GM19324 (cell line): ENCODE data around the gene BTBD9.

Experiments
- ATAC-seq: cut with Tn5 transposase; IDR thresholded peaks from one replicate; pipeline ENCODE4 v1.9.1; 2021; ENCODE audit warnings: mild to moderate bottlenecking, moderate library complexity; ENCODE audit not compliant: unreplicated experiment, low FRiP score

The BTBD9 gene

DNA sequence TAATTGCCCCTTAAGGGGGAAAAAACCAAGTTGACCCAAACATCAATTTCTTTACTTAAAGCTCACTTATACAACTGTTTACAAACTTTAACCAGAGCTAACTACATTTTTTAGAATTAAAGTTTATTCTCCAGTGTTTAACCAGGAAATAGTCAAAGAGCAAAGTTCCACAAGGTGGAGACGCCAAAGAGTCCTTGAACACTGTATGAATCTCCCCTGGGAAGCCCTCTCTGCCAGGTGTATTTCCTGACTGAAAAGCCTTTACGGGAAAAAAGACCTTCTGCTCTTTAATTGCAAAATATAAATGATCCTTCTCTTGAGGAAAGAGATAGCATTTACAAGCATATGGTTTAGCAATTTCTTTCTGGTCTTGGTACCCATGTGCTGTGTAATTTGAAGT is 36.2 kb downstream of the BTBD9 start:
- ATAC-seq = no peak

- ATAC-seq = no peak
Measured at GRCh38 chr6:38599966-38600550, 39.7 kb downstream of the BTBD9 start.

GRCh38 chr6:38599261-38599660 is 40.5 kb downstream of the BTBD9 start:
- ATAC-seq = no peak

DNA sequence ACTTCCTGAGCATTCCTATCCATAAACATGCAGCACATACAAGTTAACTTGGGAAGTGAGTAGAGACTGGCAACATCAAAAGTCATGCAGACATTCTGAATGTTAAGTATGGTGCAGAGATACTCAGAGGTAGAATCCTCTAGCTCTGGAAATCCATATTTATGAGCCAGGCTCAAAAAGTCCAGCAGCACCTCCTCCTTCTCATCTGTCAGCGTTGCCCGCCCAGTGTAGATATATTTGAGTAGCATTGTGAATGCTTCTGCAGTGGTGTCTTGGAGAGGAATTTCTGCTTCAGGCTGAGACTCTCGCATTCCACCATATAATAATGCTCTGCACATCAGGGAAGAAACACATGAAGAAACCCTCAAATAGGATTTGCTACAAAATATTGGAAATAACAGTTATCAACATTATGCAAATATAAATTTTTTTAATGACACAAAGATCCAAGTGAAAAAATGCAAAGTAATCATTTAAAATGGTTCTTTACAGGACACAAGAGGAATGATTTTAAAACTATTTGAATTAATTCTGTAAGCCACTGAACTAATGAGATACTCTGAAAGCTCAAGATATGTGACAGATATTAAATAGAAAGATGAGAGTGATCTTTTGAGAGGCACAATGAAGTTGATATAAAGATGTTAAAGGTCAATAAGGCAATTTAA is 45.6 kb downstream of the BTBD9 start:
- no peak for ATAC-seq

DNA sequence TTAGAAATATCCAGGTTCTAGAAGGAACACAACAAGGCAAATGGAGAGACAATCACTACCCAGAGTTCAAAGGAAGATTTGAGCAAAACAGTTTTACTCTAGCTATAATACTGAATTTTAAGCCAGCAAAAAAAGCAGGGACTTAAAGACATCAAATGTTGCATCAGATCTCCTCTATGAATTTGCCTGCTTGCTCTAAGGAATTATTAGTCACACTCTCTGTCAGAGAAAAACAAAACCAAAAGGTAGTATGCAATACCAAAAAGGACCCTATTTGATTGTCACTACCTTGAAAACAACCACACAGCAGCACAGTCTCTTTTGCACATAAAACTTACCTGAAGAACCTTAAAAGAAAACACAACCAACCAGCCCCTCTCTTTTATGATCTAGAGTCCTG is 46.3 kb downstream of the BTBD9 start:
- ATAC-seq = no peak

DNA sequence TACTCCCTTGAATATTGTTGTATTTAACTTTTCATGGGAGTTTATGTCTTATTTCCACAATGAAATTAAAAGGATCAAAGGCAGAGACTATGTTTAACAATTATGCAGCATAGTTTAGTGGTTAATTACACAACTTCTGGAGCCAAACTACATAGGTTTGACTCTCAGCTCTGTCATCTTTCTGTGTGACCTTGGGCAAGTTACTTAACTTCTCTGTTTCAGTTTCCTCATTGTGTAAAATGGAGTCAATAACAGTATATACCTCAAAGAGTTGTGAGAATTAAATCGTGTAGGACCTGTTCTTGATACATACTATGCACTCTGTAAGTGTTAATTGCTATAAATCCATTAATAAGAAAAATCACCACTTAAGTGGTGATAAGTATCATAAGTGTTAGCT is 48.3 kb downstream of the BTBD9 start:
- ATAC-seq = no peak

GRCh38 chr6:38589367-38589720 is 50.4 kb downstream of the BTBD9 start:
- no peak for ATAC-seq

DNA sequence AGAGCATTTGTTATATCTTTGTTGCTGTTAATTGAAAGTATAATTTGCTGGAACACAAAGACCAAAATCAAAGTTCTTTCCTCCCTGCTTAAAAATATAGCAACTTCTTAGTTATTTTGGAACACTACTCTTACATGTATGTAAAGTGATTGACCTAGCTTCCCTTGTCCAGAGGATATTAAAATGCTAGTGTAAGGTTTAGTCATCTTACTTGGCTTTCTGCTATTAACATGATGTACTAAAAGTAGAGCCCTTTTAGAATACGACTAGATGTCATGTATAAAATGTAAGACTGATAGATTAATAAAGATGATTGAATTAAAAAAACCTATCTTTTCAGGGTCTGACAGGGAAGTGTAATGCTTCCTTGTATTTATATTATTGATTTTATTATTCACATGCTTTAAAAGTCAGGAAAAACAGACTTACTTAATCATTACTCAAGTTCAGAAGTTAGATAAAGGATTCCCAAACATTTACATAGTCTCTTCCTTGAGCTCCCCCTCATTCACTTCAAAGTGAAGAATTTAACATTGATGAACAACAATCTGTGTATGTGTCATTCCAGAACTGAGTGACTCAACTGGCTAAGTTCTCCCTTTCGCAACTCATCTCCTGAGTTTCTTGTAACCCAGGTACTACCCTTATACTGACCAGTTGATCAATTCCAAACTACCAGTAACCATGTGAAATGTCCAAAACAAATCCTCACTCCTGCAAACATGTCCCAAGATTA is 50.9 kb downstream of the BTBD9 start:
- ATAC-seq = no peak

DNA sequence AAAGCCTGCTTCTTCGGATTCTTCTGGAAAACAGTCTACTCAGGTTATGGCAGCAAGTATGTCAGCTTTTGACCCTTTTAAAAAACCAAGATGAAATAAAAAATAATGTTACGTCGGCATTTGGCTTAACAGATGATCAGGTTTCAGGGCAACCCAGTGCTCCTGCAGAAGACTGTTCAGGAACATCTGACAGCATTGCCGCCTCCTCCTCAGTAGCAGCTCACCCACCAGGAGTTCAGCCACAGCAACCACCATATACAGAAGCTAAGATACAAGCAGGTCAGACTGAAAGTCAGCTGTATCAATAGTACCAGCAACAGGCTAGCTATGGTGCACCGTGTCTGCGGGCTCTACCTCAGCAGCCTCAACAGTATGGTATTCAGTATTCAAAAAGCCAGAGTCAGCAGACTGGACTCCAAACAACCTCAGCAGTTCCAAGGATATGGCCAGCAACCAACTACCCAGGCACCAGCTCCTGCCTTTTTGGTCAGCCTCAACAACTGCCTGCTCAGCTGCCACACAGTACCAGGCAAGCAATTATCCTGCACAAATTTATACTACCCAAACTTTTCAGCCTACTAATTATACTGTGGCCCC is 51.9 kb downstream of the BTBD9 start:
- no peak for ATAC-seq

GRCh38 chr6:38586992-38587391 is 52.7 kb downstream of the BTBD9 start:
- no peak for ATAC-seq

- no peak for ATAC-seq
Measured at GRCh38 chr6:38584731-38585130, 55.0 kb downstream of the BTBD9 start.

- ATAC-seq = no peak
Measured at GRCh38 chr6:38583523-38583922, 56.2 kb downstream of the BTBD9 start.

DNA sequence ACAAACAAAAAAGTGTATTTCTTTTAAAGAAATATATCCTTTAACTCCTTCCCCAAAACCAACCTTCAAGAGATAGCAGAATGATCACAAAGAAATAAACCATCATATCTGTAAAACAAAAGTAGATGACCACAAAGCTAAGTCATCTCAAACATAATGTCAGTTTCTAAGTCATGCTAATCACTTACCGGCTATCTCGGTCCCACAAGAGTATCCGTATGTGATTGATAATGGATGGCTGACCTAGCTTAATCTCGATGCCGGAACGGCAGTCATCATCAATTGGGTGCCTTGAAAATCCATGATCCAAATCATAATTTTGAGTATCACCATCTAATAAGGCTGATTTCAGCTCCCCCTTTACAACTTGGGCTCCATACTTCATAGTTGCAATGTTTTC is 59.7 kb downstream of the BTBD9 start:
- no peak for ATAC-seq

DNA sequence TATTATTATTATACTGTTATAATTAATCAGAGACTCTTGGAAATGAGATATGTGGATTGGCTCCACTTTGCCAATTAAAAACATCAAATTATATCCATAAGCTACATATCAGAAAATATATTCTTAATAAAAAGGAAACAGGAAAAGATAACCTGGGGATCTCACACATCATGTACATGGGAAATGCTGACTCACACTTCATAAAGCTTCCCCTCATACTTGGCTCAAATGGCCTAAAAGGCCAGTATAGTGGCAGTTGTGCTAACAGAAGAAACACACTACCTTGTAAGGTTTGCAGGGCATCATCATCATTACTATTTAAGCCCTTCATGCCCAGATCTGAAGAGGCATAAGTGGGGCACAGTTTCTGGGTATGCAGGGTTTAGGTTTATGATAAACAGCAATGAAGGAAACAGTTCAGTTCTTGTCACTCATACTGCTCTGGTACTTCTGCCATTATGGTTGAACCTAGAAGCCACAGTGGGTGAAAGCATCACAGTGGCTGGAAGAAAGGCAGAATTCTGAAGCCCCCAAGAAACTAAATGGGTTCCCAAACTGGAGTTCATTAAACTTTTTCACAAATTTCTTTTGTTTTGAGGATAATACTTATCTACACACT is 60.6 kb downstream of the BTBD9 start:
- ATAC-seq = no peak

GRCh38 chr6:38578075-38578474 is 61.7 kb downstream of the BTBD9 start:
- ATAC-seq = no peak

DNA sequence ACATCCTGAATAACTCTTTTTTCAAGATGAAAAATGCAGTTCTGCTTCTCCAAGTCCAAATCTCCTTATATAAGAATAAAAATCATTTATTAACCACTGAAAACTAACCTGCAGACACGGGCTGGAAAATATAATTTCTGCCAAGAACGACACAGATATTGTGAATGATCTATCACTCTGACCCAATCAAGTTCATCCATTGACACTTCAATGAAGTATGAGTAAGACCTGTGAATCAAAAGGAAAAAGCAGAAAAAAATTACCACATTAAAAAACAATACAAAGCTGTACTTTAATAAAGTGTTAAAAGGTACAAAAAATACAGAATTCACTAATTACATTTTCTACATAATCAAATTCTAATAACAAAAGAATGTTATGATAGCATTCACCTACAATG is 62.2 kb downstream of the BTBD9 start:
- ATAC-seq = no peak

GRCh38 chr6:38573801-38574395 is 65.8 kb downstream of the BTBD9 start:
- no peak for ATAC-seq

DNA sequence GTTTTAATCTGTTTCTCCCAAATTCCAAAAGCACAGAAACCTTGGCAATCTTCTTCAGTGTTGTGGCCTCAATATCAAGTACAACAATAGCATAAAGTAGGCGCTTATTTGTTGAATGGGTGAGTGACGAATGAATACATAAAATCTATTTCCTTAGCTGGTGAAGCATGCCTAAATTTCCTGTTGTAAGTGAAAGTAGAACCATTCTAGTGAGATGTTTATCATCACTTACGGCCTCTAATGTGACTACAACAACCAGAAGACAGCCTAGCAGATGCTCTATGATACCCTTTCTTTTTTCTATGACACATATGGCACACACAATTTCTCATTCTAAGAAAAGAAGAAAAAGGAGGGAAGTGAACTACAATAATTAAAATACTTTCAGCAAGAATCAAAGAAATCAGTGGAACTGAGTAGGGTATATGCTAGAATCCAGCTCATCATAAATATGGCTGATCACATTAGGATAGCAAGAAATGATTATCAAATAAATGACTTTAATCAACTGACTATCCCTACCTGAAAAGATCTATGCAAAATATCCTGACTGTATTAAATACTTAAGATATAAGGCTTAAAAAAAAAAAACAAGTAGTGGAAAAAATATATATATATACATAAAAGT is 67.4 kb downstream of the BTBD9 start:
- no peak for ATAC-seq

DNA sequence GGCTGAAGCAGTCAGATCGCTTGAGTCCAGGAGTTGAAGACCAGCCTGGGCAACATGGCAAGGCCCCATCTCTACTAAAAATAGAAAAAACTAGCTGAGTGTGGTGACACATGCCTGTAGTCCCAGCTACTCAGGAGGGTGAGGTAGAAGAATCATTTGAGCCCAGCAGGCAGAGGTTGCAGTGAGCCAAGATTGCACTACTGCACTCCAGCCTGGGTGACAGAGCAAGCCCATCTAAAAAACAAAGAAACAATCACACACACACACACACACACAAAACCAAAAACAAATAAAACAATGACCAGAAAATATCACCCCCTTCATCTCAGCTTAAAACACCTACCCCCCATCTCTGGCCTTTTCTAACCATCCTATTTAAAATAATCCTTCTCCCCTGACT is 68.0 kb downstream of the BTBD9 start:
- ATAC-seq = no peak

DNA sequence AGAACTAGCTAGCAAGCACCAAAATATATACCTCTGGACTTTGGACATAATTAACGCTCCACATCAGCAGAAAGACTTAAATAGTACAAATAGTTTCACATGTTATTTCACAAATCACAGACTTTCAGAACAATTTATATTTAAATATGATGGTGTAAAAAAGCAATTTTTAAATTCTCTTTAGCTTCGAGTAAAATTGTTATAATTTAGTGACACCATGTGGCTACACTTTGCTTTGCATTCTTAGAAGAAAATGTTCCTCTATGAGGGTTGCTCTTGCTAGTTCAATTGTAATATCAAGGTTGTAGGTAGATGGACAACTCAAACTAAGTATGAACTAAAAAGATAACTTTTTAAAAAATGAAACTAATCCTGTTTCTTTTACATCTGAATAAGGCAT is 69.0 kb downstream of the BTBD9 start:
- no peak for ATAC-seq
